T-helper 9 cell (primary cell): ENCODE data around the gene CSGALNACT2.

Experiments
- DNase-seq: peaks from one replicate; pipeline ENCODE4 v3.0.0-alpha.2; 2020

Gene CSGALNACT2

GRCh38 chr10:43124574-43125273 lies 13.5 kb upstream of the CSGALNACT2 start:
- no peak for DNase-seq

GRCh38 chr10:43125274-43125845 lies 12.9 kb upstream of the CSGALNACT2 start:
- DNase-seq: no peak

- no peak for DNase-seq
These were observed 12.1 kb upstream of the CSGALNACT2 start for GRCh38 chr10:43125881-43126731.

GRCh38 chr10:43126759-43127424 lies 11.4 kb upstream of the CSGALNACT2 start:
- no peak for DNase-seq

GRCh38 chr10:43127442-43127841 lies 10.8 kb upstream of the CSGALNACT2 start:
- no peak for DNase-seq

- DNase-seq: no peak
These were observed 9.9 kb upstream of the CSGALNACT2 start for GRCh38 chr10:43128331-43128730.

- DNase-seq: no peak
These were observed 9.1 kb upstream of the CSGALNACT2 start for GRCh38 chr10:43128958-43129706.

GRCh38 chr10:43130770-43131171 lies 7.5 kb upstream of the CSGALNACT2 start:
- DNase-seq: no peak

- DNase-seq: no peak
These were observed 7.0 kb upstream of the CSGALNACT2 start for GRCh38 chr10:43131256-43131655.

- no peak for DNase-seq
These were observed 6.3 kb upstream of the CSGALNACT2 start for GRCh38 chr10:43131906-43132305.

- DNase-seq: no peak
These were observed 5.1 kb upstream of the CSGALNACT2 start for GRCh38 chr10:43132867-43133787.

- DNase-seq: no peak
These were observed 3.9 kb upstream of the CSGALNACT2 start for GRCh38 chr10:43134126-43134905.

GRCh38 chr10:43135064-43135463 lies 3.2 kb upstream of the CSGALNACT2 start:
- no peak for DNase-seq

GRCh38 chr10:43135656-43136055 lies 2.6 kb upstream of the CSGALNACT2 start:
- no peak for DNase-seq

- no peak for DNase-seq
These were observed 1.8 kb upstream of the CSGALNACT2 start for GRCh38 chr10:43136432-43136831.

- DNase-seq: no peak
These were observed 1.1 kb upstream of the CSGALNACT2 start for GRCh38 chr10:43136995-43137716.

GRCh38 chr10:43137717-43138020 lies 576 bp upstream of the CSGALNACT2 start:
- no peak for DNase-seq

- DNase-seq: peak; percentile 48
These were observed 554 bp downstream of the CSGALNACT2 start for GRCh38 chr10:43138757-43139241.

- DNase-seq: no peak
These were observed 3.2 kb downstream of the CSGALNACT2 start for GRCh38 chr10:43141421-43141820.

GRCh38 chr10:43145311-43145710 lies 7.1 kb downstream of the CSGALNACT2 start:
- no peak for DNase-seq
